ENCODE measurements around the gene NPAS3. TPM values are rescaled to one million over a fixed set of nuclear protein-coding genes. Genes with fewer than 3 reads are reported as not detected.

NPAS3 gene
- total RNA-seq, 2 experiments from 2014 or later: not detected

- Histone ChIP-seq H3K4me3 (ENCODE audit: low read depth, low read length, poor library complexity, severe bottlenecking) (no peak overlapping the region), H3K27ac (ENCODE audit: low read depth, low read length, poor library complexity, severe bottlenecking) (no peak overlapping the region), H3K4me2 (ENCODE audit: low read length) (no peak overlapping the region), H3K9me3 (ENCODE audit: low read length) (no peaks in the 10 kb centered on the region), H3K9me2 (ENCODE audit: insufficient read depth, low read length) (no peaks in the 10 kb centered on the region), H2AFZ (ENCODE audit: low read length) (no peak overlapping the region), H3K79me2 (ENCODE audit: insufficient read depth, low read depth, low read length) (no peaks in the 10 kb centered on the region), H4K20me1 (ENCODE audit: insufficient read depth, low read length) (no peaks in the 10 kb centered on the region), H3K36me3 (ENCODE audit: insufficient read depth, low read length) (no peaks in the 10 kb centered on the region), H3K4me1 (ENCODE audit: insufficient read depth, low read length, poor library complexity, severe bottlenecking) (no peaks in the 10 kb centered on the region)
- intact Hi-C loops (cut with micrococcal nuclease; ENCODE audit: unreplicated experiment): no loop called here
- no peak for TF ChIP-seq CTCF (conservative IDR thresholded peaks at IDR 0.05; ENCODE audit: low read length)
- ChIA-PET POLR2A (no interaction called here), CTCF (ENCODE audit: unreplicated experiment) (no interaction called here)
- no peak for DNase-seq (ENCODE audit: low spot score)
- no TSS peak for BruUV-seq (replicated peaks)
Measured at GRCh38 chr14:33809396-33809981, 870.8 kb downstream of the NPAS3 start.

GRCh38 chr14:33810308-33810707, 871.6 kb downstream of the NPAS3 start:
- intact Hi-C loops (cut with micrococcal nuclease; ENCODE audit: unreplicated experiment): no loop called here
- Histone ChIP-seq H3K79me2 (ENCODE audit: insufficient read depth, low read depth, low read length) (no peaks in the 10 kb centered on the region), H3K9me3 (ENCODE audit: low read length) (no peaks in the 10 kb centered on the region), H3K4me2 (ENCODE audit: low read length) (no peak overlapping the region), H3K9me2 (ENCODE audit: insufficient read depth, low read length) (no peaks in the 10 kb centered on the region), H3K4me3 (ENCODE audit: low read depth, low read length, poor library complexity, severe bottlenecking) (no peak overlapping the region), H4K20me1 (ENCODE audit: insufficient read depth, low read length) (no peaks in the 10 kb centered on the region), H3K27ac (ENCODE audit: low read depth, low read length, poor library complexity, severe bottlenecking) (no peak overlapping the region), H3K36me3 (ENCODE audit: insufficient read depth, low read length) (no peaks in the 10 kb centered on the region), H3K4me1 (ENCODE audit: insufficient read depth, low read length, poor library complexity, severe bottlenecking) (no peaks in the 10 kb centered on the region), H2AFZ (ENCODE audit: low read length) (no peak overlapping the region)
- CTCF ChIA-PET (ENCODE audit: unreplicated experiment): no interaction called here
- no TSS peak for BruUV-seq (replicated peaks)
- POLR2A ChIA-PET: no interaction called here
- TF ChIP-seq EZH2phosphoT487 (IDR thresholded peaks at IDR 0.05; ENCODE audit: borderline replicate concordance, low read depth, low read length) (no peak), CTCF (conservative IDR thresholded peaks at IDR 0.05; ENCODE audit: low read length) (no peak)
- DNase-seq (ENCODE audit: low spot score): no peak

- BruUV-seq (replicated peaks): no TSS peak
- Histone ChIP-seq H3K27ac (ENCODE audit: low read depth, low read length, poor library complexity, severe bottlenecking) (no peak overlapping the region), H3K9me3 (ENCODE audit: low read length) (no peaks in the 10 kb centered on the region), H3K4me1 (ENCODE audit: insufficient read depth, low read length, poor library complexity, severe bottlenecking) (no peaks in the 10 kb centered on the region), H3K36me3 (ENCODE audit: insufficient read depth, low read length) (no peaks in the 10 kb centered on the region), H2AFZ (ENCODE audit: low read length) (no peak overlapping the region), H3K9me2 (ENCODE audit: insufficient read depth, low read length) (no peaks in the 10 kb centered on the region), H3K4me2 (ENCODE audit: low read length) (no peak overlapping the region), H3K4me3 (ENCODE audit: low read depth, low read length, poor library complexity, severe bottlenecking) (no peak overlapping the region), H4K20me1 (ENCODE audit: insufficient read depth, low read length) (no peaks in the 10 kb centered on the region), H3K79me2 (ENCODE audit: insufficient read depth, low read depth, low read length) (no peaks in the 10 kb centered on the region)
- TF ChIP-seq EZH2phosphoT487 (IDR thresholded peaks at IDR 0.05; ENCODE audit: borderline replicate concordance, low read depth, low read length): no peak
- TF ChIP-seq CTCF (conservative IDR thresholded peaks at IDR 0.05; ENCODE audit: low read length): no peak
- POLR2A ChIA-PET: no interaction called here
- intact Hi-C loops (cut with micrococcal nuclease; ENCODE audit: unreplicated experiment): no loop called here
- no peak for DNase-seq (ENCODE audit: low spot score)
- CTCF ChIA-PET (ENCODE audit: unreplicated experiment): no interaction called here
Measured at GRCh38 chr14:33811721-33812120, 873.0 kb downstream of the NPAS3 start.
